ENCODE data around the gene KCNMA1. TPM values are rescaled to one million over a fixed set of nuclear protein-coding genes. Genes with fewer than 3 reads are reported as not detected.

The KCNMA1 gene
- total and polyA plus RNA-seq, 2 donors from 2014 or later = 4.2 to 8.9 TPM

DNA sequence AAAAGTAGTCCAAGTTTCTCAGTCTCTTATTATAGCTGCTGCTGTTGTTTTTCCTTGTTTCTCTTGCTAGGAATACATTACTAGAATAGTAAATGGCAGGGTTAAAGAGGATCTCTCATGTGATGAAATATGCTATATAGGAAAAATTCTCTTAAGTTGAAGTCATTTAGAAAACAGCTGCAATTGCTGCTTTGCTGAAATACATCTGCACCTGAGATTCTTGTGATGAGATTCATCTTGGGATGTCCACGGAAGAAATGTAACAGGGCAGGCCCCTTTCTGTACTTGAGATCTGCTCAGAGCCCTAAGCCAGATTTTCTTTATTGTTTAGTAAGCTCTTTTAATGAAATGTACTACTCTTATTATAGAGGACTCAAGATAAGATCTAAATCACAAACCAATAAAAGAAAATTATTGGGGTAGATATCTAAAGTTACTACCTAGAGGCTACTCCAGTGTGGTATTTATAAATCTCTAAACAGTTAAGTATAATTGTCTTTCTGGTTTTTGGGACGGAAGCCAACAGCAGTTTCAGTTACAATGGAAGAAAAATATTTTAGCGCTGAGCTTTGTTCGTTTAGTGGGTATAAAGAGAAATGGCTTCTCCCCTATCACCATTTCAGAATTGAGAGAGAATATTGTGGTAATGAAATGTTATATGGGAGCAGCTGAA lies 701.5 kb downstream of the KCNMA1 start:
- Histone ChIP-seq H3K9me3 (ENCODE audit: control insufficient read depth in 2 of 3, insufficient read depth in 1 of 3, low read length in 3 of 3) (no peaks in the 10 kb centered on the region), H3K4me1 (ENCODE audit: control insufficient read depth in 2 of 3, insufficient read depth in 2 of 3, low read depth in 1 of 3, low read length in 3 of 3) (no peaks in the 10 kb centered on the region), H3K27ac (ENCODE audit: low read depth in 2 of 2, low read length in 2 of 2) (no peak overlapping the region), H3K4me3 (ENCODE audit: low read length in 3 of 3) (no peak overlapping the region), H3K27me3 (ENCODE audit: control insufficient read depth, insufficient read depth, low read length) (no peaks in the 10 kb centered on the region), H3K36me3 (ENCODE audit: control insufficient read depth in 2 of 3, insufficient read depth in 3 of 3, low read length in 3 of 3) (no peaks in the 10 kb centered on the region), H3K9ac (ENCODE audit: low read length in 3 of 3) (no peak overlapping the region)
- intact Hi-C loops (cut with DNase I) = no loop called here
- FAIRE-seq = no peak
- DNase-seq = peak in 1 of 5 donors; percentile 27
- TF ChIP-seq CTCF (IDR thresholded peaks at IDR 0.05; ENCODE audit: borderline replicate concordance, extremely low read depth, insufficient read depth) = no peak

DNA sequence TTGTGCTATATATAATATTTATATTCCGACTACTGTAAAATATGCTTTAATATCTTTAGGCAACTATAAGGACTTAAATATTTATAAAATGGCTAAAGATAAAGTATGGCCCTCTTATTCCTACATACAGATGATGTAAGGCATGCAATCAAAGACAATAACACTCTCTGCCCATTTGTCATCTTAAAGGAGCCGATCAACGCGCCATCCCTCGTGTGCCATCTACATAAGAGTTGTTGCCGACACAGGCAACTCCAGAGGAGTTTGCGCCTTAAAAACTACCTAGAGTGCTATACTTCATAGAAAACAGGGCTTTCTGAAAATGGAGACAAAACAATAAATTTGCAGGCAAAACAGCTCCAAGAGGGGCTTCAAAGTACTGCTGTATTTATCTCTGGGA lies 709.0 kb downstream of the KCNMA1 start:
- no peak overlapping the region for H3K27ac ChIP-seq (ENCODE audit: low read depth in 2 of 2, low read length in 2 of 2)
- no peaks in the 10 kb centered on the region for H3K4me1 ChIP-seq (ENCODE audit: control insufficient read depth in 2 of 3, insufficient read depth in 2 of 3, low read depth in 1 of 3, low read length in 3 of 3)
- no peaks in the 10 kb centered on the region for H3K27me3 ChIP-seq (ENCODE audit: control insufficient read depth, insufficient read depth, low read length)
- FAIRE-seq (no peak), DNase-seq (no peak)
- no peaks in the 10 kb centered on the region for H3K9me3 ChIP-seq (ENCODE audit: control insufficient read depth in 2 of 3, insufficient read depth in 1 of 3, low read length in 3 of 3)
- TF ChIP-seq CTCF (IDR thresholded peaks at IDR 0.05; ENCODE audit: borderline replicate concordance, extremely low read depth, insufficient read depth) = no peak
- intact Hi-C loops (cut with DNase I) = no loop called here
- H3K4me3 ChIP-seq (ENCODE audit: low read length in 3 of 3) = no peak overlapping the region
- H3K9ac ChIP-seq (ENCODE audit: low read length in 3 of 3) = no peak overlapping the region
- no peaks in the 10 kb centered on the region for H3K36me3 ChIP-seq (ENCODE audit: control insufficient read depth in 2 of 3, insufficient read depth in 3 of 3, low read length in 3 of 3)

DNA sequence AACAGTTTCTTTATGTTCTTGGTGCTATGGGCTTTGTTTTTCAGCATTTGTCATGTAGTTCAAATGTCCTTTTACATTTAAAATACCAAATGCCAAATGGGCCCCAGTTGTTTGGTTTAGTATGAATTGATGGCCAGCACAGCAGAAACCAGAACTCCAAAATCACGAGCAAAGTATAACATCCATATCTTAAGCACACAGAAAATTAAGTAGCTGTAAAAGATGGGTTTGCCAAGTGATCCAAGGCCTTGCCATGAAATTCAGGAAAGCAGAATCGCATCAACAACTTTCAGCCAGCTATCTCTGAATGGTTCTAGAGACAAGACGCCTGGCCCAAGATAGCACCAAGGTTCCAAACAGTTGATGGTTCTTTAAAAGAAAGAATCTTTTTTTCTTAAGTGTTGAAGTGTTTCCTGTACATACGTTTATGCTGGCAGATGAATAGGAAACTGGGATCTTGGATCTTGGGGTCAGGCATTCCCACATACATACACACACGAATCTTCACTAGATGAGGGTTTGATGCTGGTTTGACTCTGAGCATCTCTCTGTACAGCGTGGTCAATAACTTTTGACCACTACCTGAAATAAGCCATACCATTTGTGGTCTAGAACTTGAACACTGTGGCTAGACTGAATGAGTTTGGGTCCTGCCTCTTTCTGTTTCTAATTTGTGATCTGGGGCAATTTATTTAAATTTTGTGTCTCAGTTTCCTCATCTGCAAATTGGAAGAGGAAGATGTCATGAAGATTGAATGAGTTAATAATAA lies 711.8 kb downstream of the KCNMA1 start:
- H3K9ac ChIP-seq (ENCODE audit: low read length in 3 of 3) = no peak overlapping the region
- H3K9me3 ChIP-seq (ENCODE audit: control insufficient read depth in 2 of 3, insufficient read depth in 1 of 3, low read length in 3 of 3) = no peaks in the 10 kb centered on the region
- FAIRE-seq = no peak
- H3K27ac ChIP-seq (ENCODE audit: low read depth in 2 of 2, low read length in 2 of 2) = no peak overlapping the region
- no peaks in the 10 kb centered on the region for H3K27me3 ChIP-seq (ENCODE audit: control insufficient read depth, insufficient read depth, low read length)
- DNase-seq = no peak
- H3K4me1 ChIP-seq (ENCODE audit: control insufficient read depth in 2 of 3, insufficient read depth in 2 of 3, low read depth in 1 of 3, low read length in 3 of 3) = no peaks in the 10 kb centered on the region
- H3K36me3 ChIP-seq (ENCODE audit: control insufficient read depth in 2 of 3, insufficient read depth in 3 of 3, low read length in 3 of 3) = no peaks in the 10 kb centered on the region
- TF ChIP-seq CTCF (IDR thresholded peaks at IDR 0.05; ENCODE audit: borderline replicate concordance, extremely low read depth, insufficient read depth) = no peak
- H3K4me3 ChIP-seq (ENCODE audit: low read length in 3 of 3) = no peak overlapping the region
- intact Hi-C loops (cut with DNase I) = no loop called here

Data from kidney (tissue), 14 donors.